ENCODE data around the gene P2RX2. TPM values are rescaled to one million over a fixed set of nuclear protein-coding genes. Genes with fewer than 3 reads are reported as not detected.

The P2RX2 gene
- total RNA-seq, 1 donor from 2014 or later, result not detected

DNA sequence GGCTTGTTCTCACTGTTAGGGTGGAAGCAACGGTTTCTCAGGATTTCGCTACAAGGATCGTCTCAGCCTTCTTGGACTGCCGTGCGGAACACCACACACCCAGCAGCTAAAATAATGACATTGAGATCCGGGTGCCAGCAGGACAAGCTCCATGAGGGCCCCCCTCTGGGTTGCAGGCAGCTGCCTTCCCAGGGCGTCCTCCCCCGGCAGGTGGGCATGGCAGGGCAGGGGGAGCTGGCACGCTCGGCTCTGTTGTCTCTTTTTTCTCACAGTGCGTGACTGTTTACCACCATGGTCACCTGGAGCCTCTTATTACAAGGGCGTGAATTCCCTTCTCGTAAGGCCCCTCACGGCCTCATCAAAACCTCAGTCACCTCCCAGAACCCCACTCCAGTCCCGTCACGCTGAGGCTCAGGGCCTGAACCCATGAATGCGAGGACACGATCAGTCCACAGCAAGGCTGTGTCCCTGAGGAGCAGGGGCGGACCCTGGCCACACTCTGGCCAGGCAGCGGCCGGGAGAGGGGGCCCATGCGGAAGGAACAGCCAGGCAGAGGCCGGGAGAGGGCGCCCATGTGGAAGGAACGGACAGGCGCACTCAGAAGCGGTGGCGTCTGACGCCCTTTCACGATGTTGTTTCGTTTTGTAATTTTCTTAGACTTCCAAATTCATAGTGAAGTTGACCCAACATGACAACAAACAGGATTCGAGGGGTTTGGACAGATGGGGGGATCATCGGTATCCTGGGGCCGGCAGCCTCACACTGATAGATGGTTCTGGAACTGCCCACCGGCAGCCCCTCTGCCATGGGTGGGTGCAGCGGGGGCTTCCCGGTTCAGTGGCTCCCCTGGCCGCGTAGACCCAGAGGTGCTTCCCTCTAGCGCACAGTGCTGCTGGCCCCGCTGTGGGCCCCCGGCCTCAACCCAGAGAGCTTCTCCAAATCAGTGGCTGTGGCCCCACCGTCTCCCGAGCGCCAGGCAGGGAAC, 18.2 kb upstream of the P2RX2 start:
- ATAC-seq (peak; percentile 82), DNase-seq (ENCODE audit: low spot score) (peak; percentile 83)
- intact Hi-C loops (cut with DNase I), result loop anchor here (10.0 kb wide), 1 partner anchor 446 kb away; no protein-coding TSS in a partner anchor

- no peak for DNase-seq (ENCODE audit: low spot score)
- ATAC-seq, result no peak
- intact Hi-C loops (cut with DNase I), result loop anchor here (10.0 kb wide), 1 partner anchor 447 kb away; no protein-coding TSS in a partner anchor
Observed at GRCh38 chr12:132601171-132601883, 17.2 kb upstream of the P2RX2 start.

DNA sequence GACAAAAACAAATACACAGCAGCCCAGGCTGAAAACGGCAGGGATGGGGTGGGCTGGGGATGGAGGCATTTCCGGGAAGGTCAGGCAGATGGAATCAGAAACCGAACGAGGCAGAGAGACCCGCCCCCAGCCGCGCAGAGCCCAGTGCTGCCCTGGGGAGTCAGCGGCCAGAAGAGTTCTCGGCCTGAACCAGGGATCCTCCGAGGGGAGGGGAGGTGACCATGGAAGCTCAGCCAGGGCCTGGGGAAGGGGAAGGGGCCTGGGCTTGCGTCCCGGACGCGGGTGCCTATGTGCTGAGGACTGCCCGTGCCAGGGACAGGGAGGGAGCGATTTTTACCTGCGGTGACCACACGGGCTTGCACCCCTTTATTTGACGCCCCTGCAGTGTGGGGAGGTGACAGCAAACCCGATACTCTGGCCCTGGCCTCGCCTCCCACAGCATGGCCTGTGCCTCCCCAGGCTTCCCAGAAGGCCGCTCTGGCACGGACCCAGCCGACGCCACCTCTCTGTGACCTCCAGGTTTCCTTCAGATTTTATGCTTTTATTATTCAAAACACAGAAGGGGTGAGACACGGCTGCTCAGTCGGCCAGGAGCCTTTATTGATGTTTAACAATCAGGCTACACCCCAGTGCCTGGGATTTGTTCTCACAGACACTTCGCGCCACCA, 15.9 kb upstream of the P2RX2 start:
- DNase-seq (ENCODE audit: low spot score) (no peak), ATAC-seq (peak; percentile 7)
- intact Hi-C loops (cut with DNase I), result loop anchor here (10.0 kb wide), 1 partner anchor 448 kb away; no protein-coding TSS in a partner anchor

DNA sequence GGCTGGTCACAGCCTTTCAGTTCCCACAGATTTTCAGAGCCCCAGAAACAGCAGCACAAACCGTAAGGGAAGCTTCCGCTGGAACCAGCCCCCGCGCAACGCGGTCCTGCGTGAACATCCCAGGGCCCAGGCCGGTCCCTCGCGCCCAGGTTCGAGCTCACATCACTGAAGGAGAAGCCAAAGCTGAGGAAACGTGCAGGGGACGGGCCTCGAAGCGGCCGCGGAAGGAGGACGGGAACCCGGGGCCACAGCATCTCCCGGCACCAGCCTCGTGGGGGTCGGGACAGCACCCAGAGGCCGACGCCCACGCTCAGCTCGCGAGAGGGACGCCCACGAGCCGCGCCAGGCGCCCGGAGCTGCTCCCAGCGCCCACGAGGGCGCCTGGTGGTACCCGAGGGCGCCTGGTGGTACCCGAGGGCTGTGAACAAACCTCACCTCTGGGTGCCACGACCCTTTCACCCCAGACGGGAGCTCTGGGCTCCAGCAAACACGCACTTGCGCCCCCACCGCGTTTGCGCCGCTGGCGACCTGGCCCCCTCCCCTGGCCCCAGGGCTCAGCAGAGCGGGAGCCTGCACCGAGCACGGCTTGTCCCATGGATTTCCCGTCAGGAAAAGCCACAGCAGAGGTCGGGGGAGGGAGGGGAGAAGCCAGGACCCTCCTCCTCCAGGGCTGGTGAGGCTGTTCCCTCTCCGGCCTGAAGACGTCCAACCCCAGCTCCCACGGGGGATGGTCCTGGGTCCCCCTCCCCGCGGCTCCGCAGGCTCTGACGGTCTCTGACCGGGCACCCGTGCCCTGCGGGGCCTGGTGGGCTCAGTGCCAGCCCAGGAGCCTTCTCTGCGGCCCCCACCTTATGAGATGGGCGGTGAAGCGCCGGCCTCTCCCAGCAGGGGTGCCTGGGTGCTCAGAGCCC, 15.1 kb upstream of the P2RX2 start:
- DNase-seq (ENCODE audit: low spot score) (no peak), ATAC-seq (no peak)
- intact Hi-C loops (cut with DNase I), result loop anchor here (10.0 kb wide), 1 partner anchor 449 kb away; no protein-coding TSS in a partner anchor

DNA sequence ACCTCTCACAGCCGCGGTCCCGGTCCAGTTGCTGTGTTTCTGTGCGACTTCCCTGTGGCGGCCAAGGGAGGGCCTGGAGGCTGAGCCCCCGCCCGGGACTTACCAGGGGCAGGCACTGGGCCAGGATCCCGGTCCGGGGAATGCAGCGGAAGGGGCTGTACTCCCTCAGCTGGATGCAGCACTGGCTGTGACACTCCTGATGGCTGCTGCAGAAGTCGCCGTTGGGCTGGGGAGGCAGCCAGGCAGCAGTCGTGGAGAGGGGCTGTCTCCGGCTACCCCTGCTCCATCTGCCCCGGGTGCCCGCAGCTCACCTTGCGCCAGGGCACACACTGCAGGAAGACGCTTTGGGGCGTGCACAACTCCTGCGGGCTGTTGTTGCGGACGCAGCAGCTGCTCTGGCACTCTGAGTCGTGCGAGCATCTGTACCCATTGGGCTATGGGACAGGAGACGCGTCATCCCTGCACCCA, 14.4 kb upstream of the P2RX2 start:
- no peak for ATAC-seq
- DNase-seq (ENCODE audit: low spot score), result no peak
- intact Hi-C loops (cut with DNase I), result loop anchor here (10.0 kb wide), 1 partner anchor 449 kb away; no protein-coding TSS in a partner anchor

DNA sequence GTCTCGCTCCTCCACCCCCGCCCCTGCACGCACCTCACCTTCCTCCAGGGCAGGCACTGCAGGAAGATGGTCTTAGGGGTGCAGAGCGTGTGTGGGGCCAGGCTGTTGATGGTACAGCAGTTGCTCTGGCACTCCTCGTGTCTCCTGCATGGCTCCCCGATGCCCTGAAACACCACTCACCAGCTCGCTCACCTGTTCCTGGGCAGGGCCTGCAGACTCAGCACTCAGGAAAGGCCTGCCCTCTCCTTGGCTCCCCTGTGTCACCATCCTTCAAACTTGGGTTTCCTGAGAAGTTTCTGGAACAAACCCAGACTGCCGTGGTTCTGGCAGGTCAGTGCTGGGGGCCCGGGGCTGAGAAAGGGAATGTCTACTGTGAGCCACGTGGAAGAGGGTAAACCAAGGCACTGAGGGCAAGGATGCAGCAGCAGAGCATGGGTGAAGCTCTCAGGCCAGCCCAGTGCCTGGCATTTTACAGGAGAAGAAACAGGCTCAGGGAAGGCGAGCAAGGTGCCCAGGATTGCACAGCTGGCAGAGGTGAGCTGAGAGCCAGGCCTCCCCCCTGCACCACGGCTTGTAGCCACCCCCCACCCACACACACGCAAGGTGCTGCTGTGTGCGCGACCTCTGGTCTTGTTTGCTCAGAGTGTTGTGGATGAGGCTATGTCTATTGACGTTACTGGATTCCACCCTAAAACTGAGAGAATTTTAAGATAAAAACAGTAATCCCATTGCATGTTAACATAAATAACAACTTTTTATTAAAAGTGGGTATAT, 13.7 kb upstream of the P2RX2 start:
- no peak for ATAC-seq
- no peak for DNase-seq (ENCODE audit: low spot score)
- intact Hi-C loops (cut with DNase I), result loop anchor here (10.0 kb wide), 1 partner anchor 450 kb away; no protein-coding TSS in a partner anchor

GRCh38 chr12:132605892-132606291, 12.7 kb upstream of the P2RX2 start:
- ATAC-seq, result no peak
- no peak for DNase-seq (ENCODE audit: low spot score)
- intact Hi-C loops (cut with DNase I), result loop anchor here (10.0 kb wide), 1 partner anchor 451 kb away; no protein-coding TSS in a partner anchor

GRCh38 chr12:132606466-132606865, 12.1 kb upstream of the P2RX2 start:
- ATAC-seq (no peak), DNase-seq (ENCODE audit: low spot score) (no peak)
- intact Hi-C loops (cut with DNase I), result loop anchor here (10.0 kb wide), 1 partner anchor 452 kb away; no protein-coding TSS in a partner anchor

- DNase-seq (ENCODE audit: low spot score), result no peak
- intact Hi-C loops (cut with DNase I), result loop anchor here (10.0 kb wide), 1 partner anchor 452 kb away; no protein-coding TSS in a partner anchor
- ATAC-seq, result no peak
Observed at GRCh38 chr12:132606927-132607326, 11.6 kb upstream of the P2RX2 start.

DNA sequence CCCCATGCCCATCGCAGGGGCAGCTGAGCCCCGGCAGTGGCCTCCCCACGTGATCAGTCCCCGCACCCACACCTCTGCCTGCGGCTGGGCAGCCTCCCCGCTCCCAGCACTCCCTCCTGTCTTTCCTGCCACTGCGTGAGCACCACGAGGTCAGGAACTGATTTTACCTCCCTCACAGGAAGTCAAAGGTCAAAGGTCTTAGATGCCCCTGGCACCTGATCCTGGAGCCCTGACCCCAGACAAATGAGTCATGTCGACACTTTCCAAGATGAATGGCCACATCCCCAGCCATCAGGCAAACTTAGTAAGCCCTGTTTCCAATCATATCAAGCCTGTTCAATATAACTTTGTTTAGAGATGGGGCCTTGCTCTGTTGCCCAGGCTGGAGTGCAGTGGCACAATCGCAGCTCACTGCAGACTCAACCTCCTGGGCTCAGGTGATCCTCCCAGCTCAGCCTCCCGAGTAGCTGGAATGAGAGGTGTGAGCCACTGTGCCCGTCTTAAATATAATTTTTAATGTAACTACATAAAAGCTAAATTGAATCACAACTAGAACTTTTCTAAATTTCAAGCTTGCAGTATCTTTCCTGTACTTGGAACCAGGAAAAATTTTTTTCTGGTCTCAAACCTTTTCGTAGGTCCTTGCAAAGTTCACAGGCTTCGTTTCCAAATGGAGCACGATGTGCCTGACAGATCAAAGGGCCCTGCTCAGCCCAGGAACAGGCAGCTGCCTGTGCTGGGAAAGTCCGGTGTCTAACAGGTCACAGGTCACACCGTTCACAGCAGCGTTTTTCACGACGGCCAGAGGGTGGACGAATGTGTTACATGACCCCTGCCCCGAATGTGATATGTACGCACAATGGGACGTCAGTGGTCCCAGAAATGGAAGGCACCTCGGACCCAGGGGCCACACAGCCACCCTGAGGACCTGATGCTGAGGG, 10.1 kb upstream of the P2RX2 start:
- no peak for ATAC-seq
- intact Hi-C loops (cut with DNase I), result loop anchor here (10.0 kb wide), 1 partner anchor 454 kb away; no protein-coding TSS in a partner anchor
- no peak for DNase-seq (ENCODE audit: low spot score)

DNA sequence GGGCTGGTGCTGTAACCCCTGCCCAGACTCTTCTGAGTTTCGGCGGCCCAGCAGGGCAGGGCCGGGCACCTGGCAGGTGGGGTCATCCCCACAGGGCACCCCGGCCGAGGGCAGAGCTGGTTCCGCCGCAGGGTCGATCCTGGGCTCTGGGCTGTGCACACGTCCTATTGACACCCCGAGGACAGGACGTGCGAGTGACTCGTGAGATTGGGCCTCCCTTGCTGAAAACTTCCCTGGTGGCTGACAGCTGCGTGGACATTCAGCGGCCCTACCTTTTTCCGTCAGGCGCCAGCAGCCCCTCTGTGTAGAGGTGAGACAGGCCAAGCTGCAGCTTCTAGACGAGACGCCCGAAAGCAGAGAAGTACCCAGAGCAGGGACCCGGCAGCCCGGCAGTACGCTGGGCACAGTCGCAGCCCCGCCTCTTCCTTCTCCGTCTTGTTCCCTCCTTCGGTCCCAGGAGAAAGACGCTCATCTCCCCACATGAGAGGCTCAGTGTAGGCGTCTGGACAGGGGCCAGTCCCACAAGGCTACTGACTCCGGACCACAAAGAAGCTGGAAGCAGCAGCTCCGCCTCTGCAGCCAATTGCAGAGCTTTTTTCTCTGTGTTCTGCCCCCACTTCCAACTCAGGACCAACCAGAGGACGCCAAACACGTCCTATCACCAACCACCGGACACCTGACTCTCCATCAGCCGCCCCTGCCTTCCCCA, 8.4 kb upstream of the P2RX2 start, which contains the start of gene LRCOL1:
LRCOL1 (minus strand) TSS at position 532 of the 709 bp plus-strand sequence. CDS start 4,331 bp downstream, outside the sequence.
- ATAC-seq (peak; percentile 70), DNase-seq (ENCODE audit: low spot score) (no peak)
- intact Hi-C loops (cut with DNase I), result no loop called here

DNA sequence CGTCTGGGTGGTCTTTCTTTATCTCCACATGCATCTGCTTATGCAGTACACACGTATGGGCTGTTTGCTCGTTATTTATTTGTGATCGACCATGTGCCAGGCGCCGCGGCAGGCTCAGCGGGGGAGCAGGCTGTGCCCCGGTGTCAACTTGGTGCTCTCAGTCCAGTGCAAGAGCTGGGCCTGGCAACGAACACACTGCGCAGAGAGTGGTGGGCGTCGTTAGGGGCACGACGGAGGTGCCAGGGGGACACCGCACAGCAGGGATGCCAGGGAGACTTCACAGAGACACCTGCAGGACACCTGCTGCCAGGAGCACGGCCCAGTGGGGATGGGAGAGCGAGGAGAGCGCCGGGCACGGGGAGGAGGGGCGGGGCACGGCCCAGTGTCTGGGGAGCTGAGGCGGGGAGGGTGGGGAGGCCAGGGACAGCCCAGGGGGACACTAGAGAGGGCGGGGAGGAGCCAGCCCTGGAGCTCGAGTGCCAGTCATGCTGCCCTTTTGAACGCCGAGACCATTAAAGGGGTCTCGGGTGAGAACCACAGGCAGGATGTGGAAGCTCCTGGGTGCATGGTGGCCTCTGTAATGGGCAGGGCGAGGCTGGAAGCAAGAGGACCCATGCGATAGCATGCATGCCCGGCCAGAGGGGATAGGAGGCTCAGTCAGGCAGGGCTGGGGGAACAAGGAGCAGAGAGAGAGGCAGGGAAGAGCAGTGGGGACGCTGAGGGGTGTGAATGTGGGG, 7.5 kb upstream of the P2RX2 start:
- no peak for ATAC-seq
- intact Hi-C loops (cut with DNase I), result no loop called here
- DNase-seq (ENCODE audit: low spot score), result no peak

GRCh38 chr12:132611620-132612019, 7.0 kb upstream of the P2RX2 start:
- intact Hi-C loops (cut with DNase I), result no loop called here
- ATAC-seq (no peak), DNase-seq (ENCODE audit: low spot score) (no peak)

DNA sequence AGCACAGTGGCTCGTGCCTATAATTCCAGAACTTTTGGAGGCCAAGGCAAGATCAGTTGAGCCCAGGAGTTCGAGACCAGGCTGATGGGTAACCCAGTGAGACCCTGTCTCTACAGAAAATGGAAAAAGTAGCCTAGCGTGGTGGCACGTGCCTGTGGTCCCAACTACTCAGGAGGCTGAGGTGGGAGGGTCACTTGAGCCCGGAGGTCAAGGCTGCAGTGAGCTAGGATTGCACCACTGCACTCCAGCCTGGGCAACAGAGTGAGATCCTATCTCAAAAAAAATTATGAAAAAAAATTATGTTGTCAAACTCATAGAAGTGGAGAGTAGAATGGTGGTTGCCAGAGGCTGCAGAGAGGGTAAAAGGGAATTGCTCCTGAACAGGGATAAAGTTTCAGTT, 4.5 kb upstream of the P2RX2 start:
- DNase-seq (ENCODE audit: low spot score) (no peak), ATAC-seq (no peak)
- intact Hi-C loops (cut with DNase I), result no loop called here
